ENCODE measurements around the gene RERE. TPM values are rescaled to one million over a fixed set of nuclear protein-coding genes. Genes with fewer than 3 reads are reported as not detected.

Gene RERE
- total and polyA plus RNA-seq, 2 donors (not counting 3 experiments of a cell fraction or from before 2014, with no cell fraction given), result 14.1 to 113 TPM

GRCh38 chr1:8429549-8430110 lies 387.8 kb downstream of the RERE start:
- H3K4me3 ChIP-seq (replicated peaks in 1 of 3; ENCODE audit: insufficient read depth in 1 of 3, low read depth in 1 of 3, low read length in 3 of 3), result no peak overlapping the region
- H3K27ac ChIP-seq (ENCODE audit: insufficient read depth, low read depth, low read length), result no peak overlapping the region
- no peaks in the 10 kb centered on the region for H3K79me2 ChIP-seq (ENCODE audit: control insufficient read depth, insufficient read depth, low read length)
- dilution Hi-C loops (cut with MboI; ENCODE audit: extremely low pct_ligation_motif_present, low sequenced_read_pairs) (no loop called here), intact Hi-C loops (cut with micrococcal nuclease) (loop anchor here (10.0 kb wide), 1 partner anchor 425 kb away; no protein-coding TSS in a partner anchor)
- H3K36me3 ChIP-seq (ENCODE audit: control insufficient read depth in 2 of 2, extremely low read depth in 1 of 2, insufficient read depth in 2 of 2, low read length in 2 of 2), result no peaks in the 10 kb centered on the region
- ChIA-PET POLR2A (no interaction called here), CTCF (no interaction called here)
- H3K27me3 ChIP-seq (ENCODE audit: control insufficient read depth in 2 of 2, insufficient read depth in 2 of 2, low read length in 2 of 2), result no peaks in the 10 kb centered on the region
- H3K9me3 ChIP-seq (replicated peaks; ENCODE audit: control insufficient read depth, insufficient read depth, low read length), result no peaks in the 10 kb centered on the region
- H3K4me1 ChIP-seq (ENCODE audit: control insufficient read depth, extremely low read depth, insufficient read depth, low read length), result peaks cover 3% of the 10 kb centered on the region
- TF ChIP-seq MYC (IDR thresholded peaks at IDR 0.05; ENCODE audit: low read depth, low read length) (no peak), JUN (IDR thresholded peaks at IDR 0.05; ENCODE audit: borderline replicate concordance, insufficient read depth, insufficient read length, low read depth) (no peak), FOS (IDR thresholded peaks at IDR 0.05; ENCODE audit: borderline replicate concordance, insufficient read depth, low read length) (no peak), EZH2 (IDR thresholded peaks at IDR 0.05; ENCODE audit: borderline replicate concordance, low read depth, low read length, severe bottlenecking) (no peak), GATA2 (IDR thresholded peaks at IDR 0.05; ENCODE audit: insufficient read depth, insufficient read length, low read depth, low read length) (no peak), CTCF (IDR thresholded peaks at IDR 0.05; ENCODE audit: extremely low read depth in 1 of 2, insufficient read depth in 1 of 2, low read depth in 1 of 2, low read length in 2 of 2) (no peak), MAX (IDR thresholded peaks at IDR 0.05; ENCODE audit: insufficient read depth, insufficient read length) (no peak), POLR2A (IDR thresholded peaks at IDR 0.05; ENCODE audit: low read depth, low read length) (no peak), POLR2AphosphoS5 (IDR thresholded peaks at IDR 0.05; ENCODE audit: insufficient read depth, low read depth, low read length) (no peak)
- H3K9ac ChIP-seq (replicated peaks; ENCODE audit: extremely low read depth, insufficient read depth, low read length), result no peak overlapping the region
- H2AFZ ChIP-seq (ENCODE audit: low read depth, low read length), result no peak overlapping the region
- H3K4me2 ChIP-seq (ENCODE audit: insufficient read depth, low read length), result no peak overlapping the region
- no peak for FAIRE-seq
- no peak for DNase-seq (ENCODE audit: low read depth, low spot score)
- H4K20me1 ChIP-seq (replicated peaks; ENCODE audit: control insufficient read depth, extremely low read depth, insufficient read depth, low read length), result no peaks in the 10 kb centered on the region
- no TSS peak for BruUV-seq (replicated peaks)
- no peaks in the 10 kb centered on the region for H3K9me1 ChIP-seq (replicated peaks; ENCODE audit: control insufficient read depth, extremely low read depth, insufficient read depth, low read length)
